Peyer's patch (tissue), 4 donors: ENCODE results near the gene DBP. TPM values are rescaled to one million over a fixed set of nuclear protein-coding genes. Genes with fewer than 3 reads are reported as not detected.
"Not testable (repeated sequence)": the region's sequence is repeated elsewhere in the genome, so short reads cannot be mapped to it uniquely, and the experiment has no call there.

Source experiments
- DNase-seq, 3 donors: peaks; one replicate each; pipeline ENCODE4 v3.0.0-alpha.2; 2017 to 2019
- H3K27ac ChIP-seq, 4 donors: fragments of 200-600 bp; sonication (generic); one replicate each; pipeline ENCODE4 v1.5.1; 2016 to 2019
- H3K27me3 ChIP-seq, 2 donors: fragments of 200-600 bp; sonication (generic); one replicate each; pipeline ENCODE4 v1.5.1; 2019
- H3K36me3 ChIP-seq, 3 donors: fragments of 200-600 bp; sonication (generic); one replicate each; pipeline ENCODE4 v1.5.1; 2016 to 2019
- H3K4me1 ChIP-seq, 4 donors: fragments of 200-600 bp; sonication (generic); one replicate each; pipeline ENCODE4 v1.5.1; 2016 to 2019
- H3K4me3 ChIP-seq, 4 donors: fragments of 200-600 bp; sonication (generic); 1 replicate in 3 of 4; 2 replicates in 1 of 4; pipeline ENCODE4 v1.5.1; 2016 to 2019; ENCODE audit warnings: mild to moderate bottlenecking in 1 of 4
- H3K9me3 ChIP-seq, 4 donors: fragments of 200-600 bp; sonication (generic); one replicate each; pipeline ENCODE4 v1.5.1; 2016 to 2019; ENCODE audit warnings: mild to moderate bottlenecking in 1 of 4
- POLR2A ChIP-seq, 2 donors: fragments of 450-650 bp; IDR thresholded peaks; one replicate each; pipeline ENCODE4 v1.5.1; 2017; ENCODE audit warnings: antibody characterized with exemption in 2 of 2, mild to moderate bottlenecking in 2 of 2, moderate library complexity in 2 of 2
- total RNA-seq, 4 donors: library from RNA; depleted of rRNA; stranded (reverse); fragments of >200 nt; gene quantifications; one replicate each; pipeline ENCODE4 v1.1.0, GENCODE V29; 2016
- TF ChIP-seq, protein P1 (sequence below), 6 experiments: fragments of 450-650 bp in 4 of 6; fragments of 200-600 bp in 2 of 6; sonication (generic) in 1 of 6; IDR thresholded peaks; one replicate each; pipeline ENCODE4 v1.5.1; 2017 to 2019; ENCODE audit warnings: antibody characterized with exemption in 6 of 6, mild to moderate bottlenecking in 3 of 6, moderate library complexity in 1 of 6

DBP gene
- total RNA-seq, 4 donors from 2014 or later: 9.9 to 51.5 (median 35.8) TPM

GRCh38 chr19:48658483-48658882 lies 21.3 kb upstream of the DBP start:
- no peaks in the 10 kb centered on the region for H3K9me3 ChIP-seq
- no peaks in the 10 kb centered on the region for H3K27me3 ChIP-seq
- H3K4me1 ChIP-seq: peaks cover 0 to 5% (median 0%) of the 10 kb centered on the region in 4 donors
- H3K27ac ChIP-seq: no peak overlapping the region
- no peak overlapping the region for H3K4me3 ChIP-seq
- no peaks in the 10 kb centered on the region for H3K36me3 ChIP-seq
- no peak for TF ChIP-seq POLR2A (IDR thresholded peaks at IDR 0.05)
- TF ChIP-seq, protein P1, sequence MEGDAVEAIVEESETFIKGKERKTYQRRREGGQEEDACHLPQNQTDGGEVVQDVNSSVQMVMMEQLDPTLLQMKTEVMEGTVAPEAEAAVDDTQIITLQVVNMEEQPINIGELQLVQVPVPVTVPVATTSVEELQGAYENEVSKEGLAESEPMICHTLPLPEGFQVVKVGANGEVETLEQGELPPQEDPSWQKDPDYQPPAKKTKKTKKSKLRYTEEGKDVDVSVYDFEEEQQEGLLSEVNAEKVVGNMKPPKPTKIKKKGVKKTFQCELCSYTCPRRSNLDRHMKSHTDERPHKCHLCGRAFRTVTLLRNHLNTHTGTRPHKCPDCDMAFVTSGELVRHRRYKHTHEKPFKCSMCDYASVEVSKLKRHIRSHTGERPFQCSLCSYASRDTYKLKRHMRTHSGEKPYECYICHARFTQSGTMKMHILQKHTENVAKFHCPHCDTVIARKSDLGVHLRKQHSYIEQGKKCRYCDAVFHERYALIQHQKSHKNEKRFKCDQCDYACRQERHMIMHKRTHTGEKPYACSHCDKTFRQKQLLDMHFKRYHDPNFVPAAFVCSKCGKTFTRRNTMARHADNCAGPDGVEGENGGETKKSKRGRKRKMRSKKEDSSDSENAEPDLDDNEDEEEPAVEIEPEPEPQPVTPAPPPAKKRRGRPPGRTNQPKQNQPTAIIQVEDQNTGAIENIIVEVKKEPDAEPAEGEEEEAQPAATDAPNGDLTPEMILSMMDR (IDR thresholded peaks at IDR 0.05): no peak
- DNase-seq: no peak

- DNase-seq, H3K4me3 ChIP-seq, H3K36me3 ChIP-seq, H3K27me3 ChIP-seq, H3K4me1 ChIP-seq, H3K9me3 ChIP-seq: not testable (repeated sequence)
- H3K27ac ChIP-seq: peak overlapping the region in 1 of 4 donors; percentile 43
- peak in 1 of 2 donors; percentile 12 for TF ChIP-seq POLR2A (IDR thresholded peaks at IDR 0.05)
These were observed 20.6 kb upstream of the DBP start for GRCh38 chr19:48657828-48658227.

GRCh38 chr19:48656840-48657474 lies 19.8 kb upstream of the DBP start:
- Histone ChIP-seq H3K27me3 (no peaks in the 10 kb centered on the region), H3K36me3 (no peaks in the 10 kb centered on the region), H3K9me3 (no peaks in the 10 kb centered on the region), H3K4me3 (no peak overlapping the region), H3K4me1 (peaks cover 0 to 5% (median 0%) of the 10 kb centered on the region in 4 donors), H3K27ac (no peak overlapping the region)
- TF ChIP-seq, protein P1 (IDR thresholded peaks at IDR 0.05): no peak
- TF ChIP-seq POLR2A (IDR thresholded peaks at IDR 0.05): no peak
- DNase-seq: peak in 1 of 3 donors; percentile 59

- Histone ChIP-seq H3K27ac (no peak overlapping the region), H3K9me3 (no peaks in the 10 kb centered on the region), H3K27me3 (no peaks in the 10 kb centered on the region), H3K4me1 (no peaks in the 10 kb centered on the region), H3K4me3 (no peak overlapping the region), H3K36me3 (no peaks in the 10 kb centered on the region)
- no peak for TF ChIP-seq POLR2A (IDR thresholded peaks at IDR 0.05)
- TF ChIP-seq, protein P1 (IDR thresholded peaks at IDR 0.05): no peak
- DNase-seq: peak in 1 of 3 donors; percentile 52
These were observed 17.3 kb upstream of the DBP start for GRCh38 chr19:48654299-48655059.

DNA sequence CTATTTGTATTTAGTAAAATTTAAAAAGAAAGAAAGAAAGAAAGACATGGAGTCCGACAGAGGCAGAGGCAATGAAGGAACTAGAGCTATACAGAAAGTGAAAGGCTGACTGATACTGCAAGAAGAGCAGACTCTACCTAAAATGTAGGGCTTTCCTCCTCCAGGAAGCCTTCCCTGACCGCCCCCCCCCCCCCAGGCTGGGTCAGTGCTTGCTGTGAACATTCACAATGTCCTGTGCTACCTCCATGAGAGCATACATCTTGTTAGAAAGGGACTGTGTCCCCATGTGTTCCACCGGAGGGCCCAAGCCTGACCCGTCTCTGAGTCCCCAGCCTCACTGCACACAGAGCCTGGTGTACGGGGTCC lies 14.5 kb upstream of the DBP start:
- H3K9me3 ChIP-seq: no peaks in the 10 kb centered on the region
- H3K4me3 ChIP-seq: no peak overlapping the region
- no peaks in the 10 kb centered on the region for H3K36me3 ChIP-seq
- H3K27ac ChIP-seq: no peak overlapping the region
- H3K4me1 ChIP-seq: no peaks in the 10 kb centered on the region
- no peaks in the 10 kb centered on the region for H3K27me3 ChIP-seq
- TF ChIP-seq POLR2A (IDR thresholded peaks at IDR 0.05): no peak
- TF ChIP-seq, protein P1 (IDR thresholded peaks at IDR 0.05): no peak
- no peak for DNase-seq

GRCh38 chr19:48650974-48651682 lies 13.9 kb upstream of the DBP start:
- no peak for DNase-seq
- Histone ChIP-seq H3K27me3 (no peaks in the 10 kb centered on the region), H3K4me1 (peaks cover 0 to 3% (median 0%) of the 10 kb centered on the region in 4 donors), H3K27ac (no peak overlapping the region), H3K9me3 (no peaks in the 10 kb centered on the region), H3K4me3 (no peak overlapping the region), H3K36me3 (no peaks in the 10 kb centered on the region)
- TF ChIP-seq, protein P1 (IDR thresholded peaks at IDR 0.05): no peak
- no peak for TF ChIP-seq POLR2A (IDR thresholded peaks at IDR 0.05)
